ENCODE data around the gene STX18. TPM values are rescaled to one million over a fixed set of nuclear protein-coding genes. Genes with fewer than 3 reads are reported as not detected.

Gene STX18
- total and polyA plus RNA-seq, 2 donors from 2014 or later, result 37.2 to 66.8 TPM

DNA sequence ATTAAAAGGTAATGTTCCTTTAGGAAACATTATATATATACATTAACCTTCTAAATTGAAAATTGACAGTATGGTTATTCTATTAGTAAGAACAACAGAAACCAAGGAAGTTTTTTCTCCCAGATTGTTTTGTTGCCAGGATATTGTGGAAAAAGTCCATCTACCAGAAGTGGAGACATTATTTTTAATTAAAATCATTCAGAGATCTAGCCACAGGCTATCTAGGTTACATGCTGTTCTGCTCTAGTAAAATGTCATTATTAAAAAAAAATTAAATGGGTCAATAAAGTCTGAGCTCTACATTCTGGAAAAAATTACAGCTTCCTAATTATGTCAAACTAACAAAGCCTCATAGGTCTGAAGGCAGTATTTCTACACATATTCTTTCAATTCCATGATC is 80.7 kb downstream of the STX18 start:
- TF ChIP-seq, protein P1, sequence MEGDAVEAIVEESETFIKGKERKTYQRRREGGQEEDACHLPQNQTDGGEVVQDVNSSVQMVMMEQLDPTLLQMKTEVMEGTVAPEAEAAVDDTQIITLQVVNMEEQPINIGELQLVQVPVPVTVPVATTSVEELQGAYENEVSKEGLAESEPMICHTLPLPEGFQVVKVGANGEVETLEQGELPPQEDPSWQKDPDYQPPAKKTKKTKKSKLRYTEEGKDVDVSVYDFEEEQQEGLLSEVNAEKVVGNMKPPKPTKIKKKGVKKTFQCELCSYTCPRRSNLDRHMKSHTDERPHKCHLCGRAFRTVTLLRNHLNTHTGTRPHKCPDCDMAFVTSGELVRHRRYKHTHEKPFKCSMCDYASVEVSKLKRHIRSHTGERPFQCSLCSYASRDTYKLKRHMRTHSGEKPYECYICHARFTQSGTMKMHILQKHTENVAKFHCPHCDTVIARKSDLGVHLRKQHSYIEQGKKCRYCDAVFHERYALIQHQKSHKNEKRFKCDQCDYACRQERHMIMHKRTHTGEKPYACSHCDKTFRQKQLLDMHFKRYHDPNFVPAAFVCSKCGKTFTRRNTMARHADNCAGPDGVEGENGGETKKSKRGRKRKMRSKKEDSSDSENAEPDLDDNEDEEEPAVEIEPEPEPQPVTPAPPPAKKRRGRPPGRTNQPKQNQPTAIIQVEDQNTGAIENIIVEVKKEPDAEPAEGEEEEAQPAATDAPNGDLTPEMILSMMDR (IDR thresholded peaks at IDR 0.05; ENCODE audit: borderline replicate concordance, extremely low read depth, insufficient read depth), result no peak
- no peaks in the 10 kb centered on the region for H3K9me3 ChIP-seq (ENCODE audit: control insufficient read depth in 2 of 3, insufficient read depth in 1 of 3, low read length in 3 of 3)
- peaks cover 0 to 7% (median 0%) of the 10 kb centered on the region in 3 donors for H3K4me1 ChIP-seq (ENCODE audit: control insufficient read depth in 2 of 3, insufficient read depth in 2 of 3, low read depth in 1 of 3, low read length in 3 of 3)
- H3K27ac ChIP-seq (ENCODE audit: low read depth in 2 of 2, low read length in 2 of 2), result no peak overlapping the region
- no peak overlapping the region for H3K4me3 ChIP-seq (ENCODE audit: low read length in 3 of 3)
- H3K27me3 ChIP-seq (ENCODE audit: control insufficient read depth, insufficient read depth, low read length), result no peaks in the 10 kb centered on the region
- H3K36me3 ChIP-seq (ENCODE audit: control insufficient read depth in 2 of 3, insufficient read depth in 3 of 3, low read length in 3 of 3), result peaks cover 10 to 25% (median 20%) of the 10 kb centered on the region in 3 donors
- FAIRE-seq (no peak), DNase-seq (no peak)
- no peak overlapping the region for H3K9ac ChIP-seq (ENCODE audit: low read length in 3 of 3)
- intact Hi-C loops (cut with DNase I), result no loop called here

DNA sequence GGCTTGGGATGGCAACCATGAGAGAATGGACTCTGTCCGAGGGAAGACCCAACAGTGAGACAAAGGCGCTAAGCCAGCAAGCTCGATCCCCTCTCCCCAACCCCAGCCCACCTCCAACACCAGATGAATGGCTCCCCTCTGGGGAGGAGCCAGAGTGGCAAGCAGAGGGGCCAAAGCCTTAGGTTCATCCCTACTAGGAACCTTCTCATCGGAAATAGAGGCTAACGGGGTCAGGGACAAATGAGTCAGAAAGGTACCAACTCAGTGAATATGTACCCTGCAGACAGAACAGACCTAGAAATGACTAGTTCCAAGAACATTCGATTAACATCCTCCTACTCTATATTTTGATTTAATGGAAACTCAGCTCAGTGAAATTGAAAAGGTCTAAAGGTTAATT is 81.1 kb downstream of the STX18 start:
- Histone ChIP-seq H3K9me3 (ENCODE audit: control insufficient read depth in 2 of 3, insufficient read depth in 1 of 3, low read length in 3 of 3) (no peaks in the 10 kb centered on the region), H3K27ac (ENCODE audit: low read depth in 2 of 2, low read length in 2 of 2) (no peak overlapping the region), H3K36me3 (ENCODE audit: control insufficient read depth in 2 of 3, insufficient read depth in 3 of 3, low read length in 3 of 3) (peaks cover 8 to 22% (median 17%) of the 10 kb centered on the region in 3 donors), H3K27me3 (ENCODE audit: control insufficient read depth, insufficient read depth, low read length) (no peaks in the 10 kb centered on the region), H3K4me3 (ENCODE audit: low read length in 3 of 3) (no peak overlapping the region), H3K9ac (ENCODE audit: low read length in 3 of 3) (no peak overlapping the region), H3K4me1 (ENCODE audit: control insufficient read depth in 2 of 3, insufficient read depth in 2 of 3, low read depth in 1 of 3, low read length in 3 of 3) (peaks cover 0 to 7% (median 0%) of the 10 kb centered on the region in 3 donors)
- TF ChIP-seq, protein P1 (IDR thresholded peaks at IDR 0.05; ENCODE audit: borderline replicate concordance, extremely low read depth, insufficient read depth), result no peak
- DNase-seq (no peak), FAIRE-seq (no peak)
- intact Hi-C loops (cut with DNase I), result no loop called here

DNA sequence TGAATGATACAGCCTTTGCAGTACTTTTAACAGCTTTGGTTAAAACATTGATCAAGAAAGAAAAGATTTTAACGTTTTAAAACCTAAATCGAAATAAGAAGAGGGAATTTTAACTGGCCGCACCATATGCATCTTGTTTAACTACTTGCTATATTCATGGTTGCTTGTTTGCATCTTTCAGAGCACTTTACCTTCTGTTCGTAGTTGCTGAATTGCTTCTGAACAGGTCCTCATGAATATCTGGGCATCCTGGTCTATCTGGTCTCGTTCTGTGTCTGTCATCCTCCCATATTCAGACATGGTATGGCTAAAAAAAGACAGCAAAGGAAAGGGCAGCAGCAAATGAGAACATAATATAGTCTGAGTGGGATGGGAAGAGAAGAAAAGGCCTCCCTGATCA is 82.7 kb downstream of the STX18 start:
- no peak overlapping the region for H3K9ac ChIP-seq (ENCODE audit: low read length in 3 of 3)
- intact Hi-C loops (cut with DNase I), result no loop called here
- DNase-seq (no peak), FAIRE-seq (no peak)
- H3K4me3 ChIP-seq (ENCODE audit: low read length in 3 of 3), result no peak overlapping the region
- peaks cover 6 to 28% (median 24%) of the 10 kb centered on the region in 3 donors for H3K36me3 ChIP-seq (ENCODE audit: control insufficient read depth in 2 of 3, insufficient read depth in 3 of 3, low read length in 3 of 3)
- no peak overlapping the region for H3K27ac ChIP-seq (ENCODE audit: low read depth in 2 of 2, low read length in 2 of 2)
- TF ChIP-seq, protein P1 (IDR thresholded peaks at IDR 0.05; ENCODE audit: borderline replicate concordance, extremely low read depth, insufficient read depth), result no peak
- no peaks in the 10 kb centered on the region for H3K9me3 ChIP-seq (ENCODE audit: control insufficient read depth in 2 of 3, insufficient read depth in 1 of 3, low read length in 3 of 3)
- H3K27me3 ChIP-seq (ENCODE audit: control insufficient read depth, insufficient read depth, low read length), result no peaks in the 10 kb centered on the region
- peaks cover 0 to 11% (median 0%) of the 10 kb centered on the region in 3 donors for H3K4me1 ChIP-seq (ENCODE audit: control insufficient read depth in 2 of 3, insufficient read depth in 2 of 3, low read depth in 1 of 3, low read length in 3 of 3)
